Breast epithelium (tissue), 3 donors: ENCODE measurements around the gene SNTG2.

ENCODE experiments used
- CTCF ChIP-seq, 3 donors: fragments of 450-650 bp; IDR thresholded peaks; one replicate each; pipeline ENCODE4 v1.5.1; 2016 to 2017; ENCODE audit warnings: antibody characterized with exemption in 3 of 3, mild to moderate bottlenecking in 3 of 3, moderate library complexity in 3 of 3
- POLR2A ChIP-seq: fragments of 450-650 bp; IDR thresholded peaks from one replicate; pipeline ENCODE4 v1.6.1; 2016; ENCODE audit warnings: antibody characterized with exemption, mild to moderate bottlenecking, moderate library complexity
- POLR2AphosphoS5 ChIP-seq, 3 donors: sonication (generic); formaldehyde crosslinking; IDR thresholded peaks; one replicate each; pipeline ENCODE4 v1.6.1; 2017; ENCODE audit warnings: antibody characterized with exemption in 3 of 3

- TF ChIP-seq CTCF (IDR thresholded peaks at IDR 0.05) (no peak), POLR2AphosphoS5 (IDR thresholded peaks at IDR 0.05) (no peak), POLR2A (no peak)
Observed at GRCh38 chr2:1286929-1287328, 336.3 kb downstream of the SNTG2 start.
